Kidney capillary endothelial cell (primary cell): ENCODE results near the gene PARD3B.

ENCODE experiments used
- DNase-seq: peaks from one replicate; pipeline ENCODE4 v3.0.0-alpha.2; 2018; ENCODE audit warnings: low spot score

Gene PARD3B

GRCh38 chr2:204705243-204705932 lies 160.1 kb downstream of the PARD3B start:
- DNase-seq: no peak

DNA sequence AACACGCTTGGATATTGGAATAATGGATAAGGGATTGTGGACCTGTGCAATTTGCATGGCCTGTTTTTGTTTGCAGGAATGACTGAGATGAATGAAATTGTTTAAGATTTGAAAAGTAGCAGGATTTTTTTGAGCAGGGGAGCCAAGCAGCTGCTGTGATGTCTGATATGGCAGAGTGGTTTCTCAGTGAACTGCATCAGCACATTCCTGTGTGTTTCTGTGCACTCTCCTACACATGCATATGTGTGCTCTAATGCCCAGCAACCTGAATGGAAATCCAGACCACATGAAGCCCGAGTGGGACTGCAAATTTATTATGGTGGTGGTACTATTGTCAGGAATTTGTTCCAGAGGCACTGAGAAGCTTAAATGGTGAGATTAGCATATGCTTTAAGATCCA lies 161.7 kb downstream of the PARD3B start:
- no peak for DNase-seq

DNA sequence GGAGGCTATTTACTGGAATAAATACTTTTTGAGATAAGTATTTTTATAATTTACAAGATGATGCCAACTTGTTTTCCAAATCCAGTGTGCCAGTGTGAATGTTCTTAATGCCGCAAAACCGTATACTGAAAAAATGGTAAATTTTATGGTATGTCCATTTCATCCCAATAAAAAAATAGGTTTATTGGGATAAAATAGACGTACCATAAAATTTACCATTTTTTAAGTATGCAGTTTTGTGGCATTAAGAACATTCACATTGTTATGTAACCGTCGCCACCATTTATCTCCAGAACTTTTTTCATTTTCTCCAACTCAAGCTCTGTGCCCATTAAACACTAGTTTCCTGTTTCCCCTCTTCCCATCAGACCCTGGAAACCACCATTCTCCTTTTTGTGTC lies 167.9 kb downstream of the PARD3B start:
- no peak for DNase-seq

DNA sequence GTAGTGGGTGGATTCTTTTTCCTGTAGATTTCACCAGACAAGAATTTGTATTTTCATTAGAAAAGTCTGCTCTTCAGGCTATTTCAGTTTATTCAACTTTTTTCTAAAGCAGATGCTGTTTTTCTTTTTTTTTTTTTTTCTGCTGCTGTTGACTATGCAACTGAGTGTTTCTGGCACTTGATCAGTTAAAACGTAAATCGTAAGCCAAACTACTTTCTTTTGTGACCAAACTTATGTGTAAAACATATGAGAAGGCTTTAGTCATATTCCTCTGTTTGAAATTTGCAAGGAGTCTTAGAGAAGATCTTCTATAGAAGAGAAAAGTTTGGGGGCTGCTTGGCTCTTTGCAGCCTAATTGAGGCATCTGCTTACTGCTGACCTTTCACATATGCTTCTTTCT lies 170.1 kb downstream of the PARD3B start:
- DNase-seq: no peak

- DNase-seq: no peak
These were observed 172.3 kb downstream of the PARD3B start for GRCh38 chr2:204717591-204717990.

DNA sequence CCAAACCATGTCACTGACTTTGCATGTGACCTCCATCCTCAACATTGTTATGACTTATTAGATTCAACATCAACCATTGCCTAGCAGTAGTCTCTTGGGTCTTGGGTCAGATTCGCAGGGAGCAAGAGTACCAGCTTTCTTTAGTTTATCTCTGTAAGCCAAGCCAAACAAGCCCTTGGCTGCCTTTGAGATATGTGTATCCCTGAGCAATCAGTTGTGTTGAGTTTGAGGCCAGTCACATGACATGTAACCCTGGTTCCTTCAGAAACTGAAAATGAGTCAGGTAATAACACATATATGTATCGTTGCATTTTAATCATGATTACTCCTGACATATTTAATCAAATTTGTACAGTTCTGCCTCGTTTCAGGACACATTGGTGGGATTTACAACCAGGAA lies 173.3 kb downstream of the PARD3B start:
- no peak for DNase-seq

GRCh38 chr2:204720874-204721273 lies 175.6 kb downstream of the PARD3B start:
- no peak for DNase-seq

GRCh38 chr2:204722207-204722606 lies 176.9 kb downstream of the PARD3B start:
- no peak for DNase-seq

GRCh38 chr2:204722691-204723090 lies 177.4 kb downstream of the PARD3B start:
- DNase-seq: no peak

- no peak for DNase-seq
These were observed 180.6 kb downstream of the PARD3B start for GRCh38 chr2:204725693-204726360.

DNA sequence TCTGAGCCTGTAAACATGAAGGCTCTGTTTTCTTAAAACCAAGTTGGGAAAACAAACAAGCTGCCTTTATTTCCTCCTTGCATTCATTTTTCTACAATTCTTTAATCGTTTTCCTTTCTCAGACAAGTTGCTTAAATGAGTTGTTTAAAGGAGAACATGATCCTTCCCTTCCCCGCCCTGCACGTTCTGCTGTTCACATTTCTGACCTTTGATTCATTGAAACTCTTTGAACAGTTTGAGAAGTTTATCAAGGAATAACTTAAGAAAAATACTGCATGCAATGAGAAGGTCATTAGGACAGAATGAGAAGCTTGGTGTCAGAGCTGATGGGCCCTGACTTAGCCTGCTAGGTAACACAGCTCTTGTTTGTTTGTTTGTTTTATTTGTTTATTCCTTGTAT lies 181.6 kb downstream of the PARD3B start:
- no peak for DNase-seq

- no peak for DNase-seq
These were observed 182.1 kb downstream of the PARD3B start for GRCh38 chr2:204727368-204727767.

DNA sequence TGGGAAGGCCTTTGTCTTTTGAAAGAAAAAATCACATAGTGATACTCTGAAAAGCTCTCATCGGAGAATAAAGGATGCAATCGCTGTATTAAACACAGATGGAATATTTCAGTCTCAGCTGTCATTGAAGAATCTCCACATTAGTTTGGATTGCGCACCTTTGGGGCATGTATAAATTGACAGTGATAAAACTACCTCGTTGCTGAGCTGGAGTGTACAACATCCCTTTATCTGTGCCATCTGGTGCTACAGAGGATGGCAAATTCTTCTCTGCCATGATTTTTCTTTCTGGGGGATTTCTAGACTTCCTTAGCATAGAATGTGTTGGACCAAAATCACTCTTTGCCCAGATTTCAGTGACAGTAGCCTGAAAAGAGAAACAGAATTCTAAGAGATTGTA lies 185.3 kb downstream of the PARD3B start:
- no peak for DNase-seq

DNA sequence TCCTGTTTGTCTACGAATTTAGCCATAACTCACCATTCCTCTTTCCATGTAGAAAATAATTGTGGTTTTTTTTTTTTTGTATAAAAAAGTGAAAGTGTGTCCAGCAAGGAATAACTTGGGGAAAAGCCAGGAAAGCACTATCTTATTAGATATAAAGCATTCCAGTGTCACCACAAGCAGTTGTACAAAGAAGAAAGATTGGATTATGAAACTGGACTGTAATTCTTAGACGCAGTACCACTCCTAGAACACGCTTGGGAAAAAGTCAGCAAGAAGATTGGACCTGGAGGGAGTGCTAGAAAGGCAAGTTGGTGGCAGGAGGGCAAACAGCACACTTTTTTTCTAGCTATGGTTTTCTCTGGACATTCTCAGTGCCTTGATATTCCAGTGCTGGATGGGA lies 186.7 kb downstream of the PARD3B start:
- DNase-seq: no peak

DNA sequence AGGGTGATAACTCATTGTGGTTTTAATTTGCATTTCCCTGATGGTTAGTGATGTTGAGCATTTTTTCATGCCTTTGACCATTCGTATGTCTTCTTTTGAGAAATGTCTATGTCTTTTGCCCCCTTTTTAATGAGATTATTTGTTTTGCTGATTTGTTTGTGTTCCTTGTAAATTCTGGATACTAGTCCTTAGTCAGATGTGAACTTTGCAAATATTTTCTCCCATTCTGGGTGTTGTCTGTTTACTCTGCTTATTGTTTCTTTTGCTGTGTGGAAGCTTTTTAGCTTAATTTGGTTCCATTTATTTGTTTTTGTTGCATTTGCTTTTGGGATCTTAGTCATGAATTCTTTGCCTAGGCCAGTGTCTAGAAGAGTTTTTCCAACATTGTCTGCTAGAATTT lies 192.0 kb downstream of the PARD3B start:
- no peak for DNase-seq

DNA sequence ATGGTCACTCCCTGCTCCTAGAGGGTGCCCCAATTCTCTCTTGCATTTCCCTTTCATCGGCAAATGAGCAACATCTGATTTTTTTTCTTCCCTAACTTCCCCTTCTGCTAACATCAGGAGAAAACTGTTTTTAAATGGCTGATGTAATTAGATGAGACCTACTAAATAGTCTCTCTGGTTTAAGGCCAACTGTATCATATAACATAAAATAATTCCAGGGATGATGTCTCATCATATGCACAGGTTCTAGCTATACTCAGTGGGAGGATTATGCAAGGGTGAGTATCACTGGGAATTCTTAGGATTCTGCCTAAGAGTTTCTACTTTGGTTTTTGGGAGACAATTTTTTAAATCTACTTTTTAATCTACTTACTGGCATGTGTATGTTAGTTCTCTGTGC lies 193.4 kb downstream of the PARD3B start:
- DNase-seq: no peak

GRCh38 chr2:204743393-204743960 lies 198.2 kb downstream of the PARD3B start:
- no peak for DNase-seq

- no peak for DNase-seq
These were observed 199.2 kb downstream of the PARD3B start for GRCh38 chr2:204744506-204744905.

GRCh38 chr2:204748286-204748685 lies 203.0 kb downstream of the PARD3B start:
- DNase-seq: no peak

DNA sequence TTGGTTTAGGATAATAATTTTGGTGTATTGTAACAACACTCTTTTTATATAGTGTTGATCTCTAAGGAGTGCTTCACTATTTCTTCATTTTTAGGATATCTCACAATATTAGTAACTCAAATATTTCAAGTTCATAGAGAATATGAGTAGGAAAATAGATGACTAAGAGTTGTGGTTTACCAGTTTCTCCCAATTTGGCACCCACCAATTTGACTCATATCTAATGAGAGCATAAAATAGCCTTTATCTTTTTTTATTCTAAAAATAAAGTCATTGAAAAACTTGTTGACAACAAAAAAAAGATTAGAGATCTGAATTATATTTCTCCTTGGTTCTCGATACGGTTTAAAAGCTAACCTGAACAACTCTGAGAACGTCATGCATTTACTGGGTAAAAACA lies 204.0 kb downstream of the PARD3B start:
- DNase-seq: no peak

DNA sequence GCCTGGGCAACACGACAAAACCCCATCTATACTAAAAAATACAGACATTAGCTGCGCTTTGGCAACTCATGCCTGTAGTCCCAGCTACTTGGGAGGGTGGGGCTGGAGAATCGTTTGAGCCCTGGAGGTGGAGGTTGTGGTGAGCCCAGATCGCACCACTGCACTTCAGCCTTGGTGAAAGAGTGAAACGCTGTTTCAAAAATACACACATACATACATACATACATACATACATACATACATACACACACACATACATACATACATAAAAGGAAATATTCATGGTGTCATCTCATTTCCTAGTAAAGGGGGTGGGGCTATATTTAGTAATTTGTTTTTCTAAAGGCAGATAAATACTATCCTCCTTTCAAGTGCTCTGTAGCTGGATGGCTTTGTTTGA lies 205.1 kb downstream of the PARD3B start:
- DNase-seq: no peak

DNA sequence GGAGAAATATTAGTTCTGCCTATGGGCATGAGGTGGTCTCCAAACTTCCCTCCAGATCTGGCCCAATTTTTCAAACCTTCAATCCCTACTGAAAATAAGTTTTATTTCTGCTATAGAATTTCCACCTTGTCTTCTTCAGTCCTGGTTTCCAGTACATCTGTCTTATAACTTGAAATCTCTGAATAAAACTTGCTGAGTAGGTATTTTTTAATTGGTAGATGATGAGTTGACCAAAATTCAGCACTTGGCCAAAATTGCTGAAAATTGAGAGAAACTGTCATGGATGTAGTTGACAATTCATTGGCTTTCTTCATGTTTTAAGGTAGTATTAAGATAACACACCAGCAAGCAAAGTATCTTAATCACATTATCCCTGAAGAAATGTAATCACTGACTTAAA lies 206.2 kb downstream of the PARD3B start:
- no peak for DNase-seq

DNA sequence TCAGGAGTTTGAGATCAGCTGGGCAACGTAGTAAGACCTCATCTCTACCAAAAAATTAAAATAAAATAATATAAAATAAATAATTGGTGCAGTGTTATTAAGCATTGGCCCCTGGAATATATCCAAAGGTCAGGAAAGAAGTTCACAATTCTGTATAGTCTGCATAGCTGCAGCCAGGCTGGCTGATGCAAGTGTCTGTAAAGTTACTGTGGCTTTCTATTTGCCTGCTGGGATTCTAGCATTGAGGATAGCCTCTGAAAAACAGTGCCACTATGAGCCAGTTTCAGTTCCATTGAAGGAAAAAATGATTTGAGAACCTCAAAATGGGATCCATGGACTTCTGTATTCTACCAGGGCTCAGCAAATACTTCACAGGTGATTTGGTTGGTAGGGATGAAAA lies 208.6 kb downstream of the PARD3B start:
- no peak for DNase-seq

GRCh38 chr2:204754898-204755297 lies 209.6 kb downstream of the PARD3B start:
- DNase-seq: no peak
